Tibial nerve (tissue), 4 donors: Measurements from ENCODE around the gene ARPIN. TPM values are rescaled to one million over a fixed set of nuclear protein-coding genes. Genes with fewer than 3 reads are reported as not detected.
"Not testable (repeated sequence)": the region's sequence is repeated elsewhere in the genome, so short reads cannot be mapped to it uniquely, and the experiment has no call there.

Experiments
- DNase-seq, 2 donors: peaks; one replicate each; pipeline ENCODE4 v3.0.0-alpha.2; 2019; ENCODE audit warnings: low spot score in 2 of 2
- H3K27ac ChIP-seq, 4 donors: fragments of 200-600 bp; sonication (generic) in 3 of 4; one replicate each; pipeline ENCODE4 v1.5.1; 2017 to 2019; ENCODE audit warnings: mild to moderate bottlenecking in 1 of 4
- H3K27me3 ChIP-seq, 2 donors: fragments of 200-600 bp; sonication (generic) in 1 of 2; one replicate each; pipeline versions ENCODE4 v1.5.1 to v1.6.0; 2017 to 2019
- H3K36me3 ChIP-seq, 3 donors: fragments of 200-600 bp; sonication (generic); one replicate each; pipeline ENCODE4 v1.5.1; 2018 to 2019
- H3K4me1 ChIP-seq, 4 donors: fragments of 200-600 bp; sonication (generic) in 3 of 4; one replicate each; pipeline ENCODE4 v1.5.1; 2017 to 2019
- H3K4me3 ChIP-seq, 4 donors: fragments of 200-600 bp; sonication (generic) in 3 of 4; one replicate each; pipeline ENCODE4 v1.5.1; 2017 to 2019; ENCODE audit warnings: mild to moderate bottlenecking in 1 of 4, moderate library complexity in 1 of 4
- H3K9me3 ChIP-seq, 4 donors: fragments of 200-600 bp; sonication (generic) in 3 of 4; one replicate each; pipeline ENCODE4 v1.5.1; 2017 to 2019
- CTCF ChIP-seq, 5 experiments: fragments of 200-600 bp in 3 of 5; fragments of 450-650 bp in 2 of 5; sonication (generic) in 3 of 5; IDR thresholded peaks; one replicate each; pipeline ENCODE4 v1.5.1; 2016 to 2019; ENCODE audit warnings: antibody characterized with exemption in 5 of 5, mild to moderate bottlenecking in 3 of 5, moderate library complexity in 2 of 5
- EP300 ChIP-seq, 2 donors: sonication (generic); formaldehyde crosslinking; IDR thresholded peaks; one replicate each; pipeline ENCODE4 v1.6.1; 2017; ENCODE audit warnings: antibody characterized with exemption in 2 of 2, mild to moderate bottlenecking in 1 of 2
- POLR2A ChIP-seq, 2 donors: fragments of 450-650 bp; IDR thresholded peaks; one replicate each; pipeline ENCODE4 v1.6.1; 2017; ENCODE audit warnings: antibody characterized with exemption in 2 of 2, mild to moderate bottlenecking in 2 of 2, moderate library complexity in 2 of 2
- WGBS, 2 donors: methylation state at CpG; one replicate each; pipeline ENCODE4 v1.1.5; 2018; 5-methylcytosine and 5-hydroxymethylcytosine counted together
- total RNA-seq, 4 donors: library from RNA; depleted of rRNA; stranded (reverse); fragments of >200 nt; gene quantifications; one replicate each; pipeline ENCODE4 v1.1.0, GENCODE V29; 2016

The ARPIN gene
- total RNA-seq = 10 to 100 TPM; 21.0 to 32.6 (median 25.6) TPM

GRCh38 chr15:89912674-89913396 is at the start of gene ARPIN:
TSS of gene ARPIN (minus strand) at chr15:89912952. CDS start at chr15:89912835, 117 bp downstream.
- TF ChIP-seq EP300 (IDR thresholded peaks at IDR 0.05) (no peak), CTCF (IDR thresholded peaks at IDR 0.05) (peak in 1 of 5 experiments; percentile 23)
- Histone ChIP-seq H3K36me3 (peaks cover 0 to 28% (median 3%) of the 10 kb centered on the region in 3 donors), H3K27me3 (no peaks in the 10 kb centered on the region), H3K27ac (peak within 1 kb of the TSS; percentile 0 to 87 (median 84)), H3K9me3 (no peaks in the 10 kb centered on the region), H3K4me3 (peak within 1 kb of the TSS; percentile 64 to 95 (median 75)), H3K4me1 (peaks cover 0 to 28% (median 10%) of the 10 kb centered on the region in 4 donors)
- DNase-seq = peak in 1 of 2 donors; percentile 13
- WGBS, 2 donors = 9 to 36% methylated on average over 8 to 32 of the region's 57 CpGs

GRCh38 chr15:89958107-89958805 is 45.5 kb upstream of the ARPIN start:
- Histone ChIP-seq H3K4me3 (no peak overlapping the region), H3K27me3 (no peaks in the 10 kb centered on the region), H3K27ac (no peak overlapping the region), H3K9me3 (no peaks in the 10 kb centered on the region), H3K36me3 (no peaks in the 10 kb centered on the region), H3K4me1 (no peaks in the 10 kb centered on the region)
- 87 to 90% methylated on average over 16 to 18 of the region's 18 CpGs for WGBS, 2 donors
- no peak for TF ChIP-seq EP300 (IDR thresholded peaks at IDR 0.05)
- no peak for TF ChIP-seq POLR2A (IDR thresholded peaks at IDR 0.05)
- no peak for TF ChIP-seq CTCF (IDR thresholded peaks at IDR 0.05)
- DNase-seq = no peak

- 89% methylated on average over 13 of the region's 13 CpGs for WGBS, 2 donors
- not testable (repeated sequence) for H3K36me3 ChIP-seq, H3K9me3 ChIP-seq, H3K4me1 ChIP-seq, DNase-seq, H3K27me3 ChIP-seq, H3K27ac ChIP-seq, H3K4me3 ChIP-seq
Observed at GRCh38 chr15:89955449-89955998, 42.8 kb upstream of the ARPIN start.

- 38 to 40% methylated on average over 3 of the region's 3 CpGs for WGBS, 2 donors
Observed at GRCh38 chr15:89954541-89954940, 41.8 kb upstream of the ARPIN start.

GRCh38 chr15:89948796-89949195 is 36.0 kb upstream of the ARPIN start:
- Histone ChIP-seq H3K27me3 (no peaks in the 10 kb centered on the region), H3K9me3 (no peaks in the 10 kb centered on the region), H3K27ac (no peak overlapping the region), H3K36me3 (no peaks in the 10 kb centered on the region), H3K4me3 (no peak overlapping the region), H3K4me1 (no peaks in the 10 kb centered on the region)
- 38% methylated on average over 7 of the region's 7 CpGs for WGBS, 2 donors
- DNase-seq = no peak
- TF ChIP-seq POLR2A (IDR thresholded peaks at IDR 0.05) = no peak
- no peak for TF ChIP-seq EP300 (IDR thresholded peaks at IDR 0.05)
- TF ChIP-seq CTCF (IDR thresholded peaks at IDR 0.05) = no peak

More at GRCh38 chr15:89954541-89954940, 41.8 kb upstream of the ARPIN start:
- no peak for TF ChIP-seq POLR2A (IDR thresholded peaks at IDR 0.05)
- TF ChIP-seq EP300 (IDR thresholded peaks at IDR 0.05) = no peak
- TF ChIP-seq CTCF (IDR thresholded peaks at IDR 0.05) = no peak
- Histone ChIP-seq H3K27me3 (no peaks in the 10 kb centered on the region), H3K4me3 (no peak overlapping the region), H3K27ac (no peak overlapping the region), H3K4me1 (no peaks in the 10 kb centered on the region), H3K36me3 (no peaks in the 10 kb centered on the region), H3K9me3 (no peaks in the 10 kb centered on the region)
- no peak for DNase-seq
